ENCODE results near the gene MRPS34.

MRPS34 gene

DNA sequence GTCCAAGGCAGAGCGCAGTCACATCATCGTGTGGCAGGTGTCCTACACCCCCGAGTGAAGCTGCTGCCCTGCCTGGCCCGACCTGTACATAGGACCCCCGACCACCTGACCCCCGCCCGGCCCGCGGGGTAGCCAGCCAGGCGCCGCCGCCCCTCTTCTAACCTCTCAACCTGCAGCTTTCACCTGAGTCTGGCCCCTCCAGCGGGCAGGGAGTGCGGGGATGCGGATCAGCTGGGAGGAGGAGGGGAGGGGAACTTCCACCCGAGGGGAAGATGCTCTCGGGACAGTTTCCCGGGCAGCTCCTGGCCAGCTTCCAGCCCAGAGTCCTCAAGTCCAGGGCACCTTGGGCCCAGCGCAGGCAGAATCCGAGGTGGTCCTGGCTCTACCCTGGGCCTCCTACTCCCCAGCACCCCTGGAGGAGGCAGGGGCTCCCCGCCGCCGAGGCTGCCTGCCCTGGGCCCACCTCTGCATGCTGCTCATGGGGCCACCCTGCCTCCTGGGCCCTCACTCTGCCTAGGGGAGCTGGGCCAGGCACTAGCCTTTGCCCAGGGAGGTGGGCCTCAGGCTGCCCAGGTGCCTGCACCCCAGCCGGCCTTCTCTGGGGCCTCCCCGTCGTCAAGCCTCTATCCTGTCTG is 4.0 kb downstream of the MRPS34 start:
- in situ Hi-C loops (cut with HindIII; ENCODE audit: low pct_unique_long_range_greater_than_20kb, low sequenced_read_pairs), result no loop called here
- TF ChIP-seq JUND (IDR thresholded peaks at IDR 0.05; ENCODE audit: low read depth), result no peak
- DNase-seq (ENCODE audit: low read depth in 1 of 2, low spot score in 1 of 2), result no peak

DNA sequence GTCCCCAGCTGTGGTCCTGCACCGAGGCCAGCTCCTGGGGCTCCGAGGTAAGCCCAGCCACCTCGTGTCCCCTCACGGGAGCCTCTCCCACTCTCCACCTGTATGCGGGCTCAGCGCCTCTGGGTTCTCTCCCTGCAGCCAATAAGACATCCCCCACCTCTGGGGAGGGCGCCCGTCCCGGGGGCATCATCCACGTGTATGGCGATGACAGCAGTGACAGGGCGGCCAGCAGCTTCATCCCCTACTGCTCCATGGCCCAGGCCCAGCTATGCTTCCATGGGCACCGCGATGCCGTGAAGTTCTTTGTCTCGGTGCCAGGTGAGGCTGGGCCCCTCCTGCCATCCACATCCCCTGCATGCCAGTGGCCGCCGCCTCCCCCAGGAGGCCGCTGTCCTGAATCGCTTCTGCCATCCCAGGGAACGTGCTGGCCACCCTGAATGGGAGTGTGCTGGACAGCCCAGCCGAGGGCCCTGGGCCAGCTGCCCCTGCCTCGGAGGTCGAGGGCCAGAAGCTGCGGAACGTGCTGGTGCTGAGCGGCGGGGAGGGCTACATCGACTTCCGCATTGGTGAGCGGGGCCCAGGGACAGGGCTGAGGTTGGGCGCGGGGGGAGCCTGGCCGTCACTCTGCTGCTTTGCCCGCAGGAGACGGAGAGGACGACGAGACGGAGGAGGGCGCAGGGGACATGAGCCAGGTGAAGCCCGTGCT is 4.7 kb downstream of the MRPS34 start:
- in situ Hi-C loops (cut with HindIII; ENCODE audit: low pct_unique_long_range_greater_than_20kb, low sequenced_read_pairs), result no loop called here
- DNase-seq (ENCODE audit: low read depth in 1 of 2, low spot score in 1 of 2), result no peak
- TF ChIP-seq JUND (IDR thresholded peaks at IDR 0.05; ENCODE audit: low read depth), result no peak

DNA sequence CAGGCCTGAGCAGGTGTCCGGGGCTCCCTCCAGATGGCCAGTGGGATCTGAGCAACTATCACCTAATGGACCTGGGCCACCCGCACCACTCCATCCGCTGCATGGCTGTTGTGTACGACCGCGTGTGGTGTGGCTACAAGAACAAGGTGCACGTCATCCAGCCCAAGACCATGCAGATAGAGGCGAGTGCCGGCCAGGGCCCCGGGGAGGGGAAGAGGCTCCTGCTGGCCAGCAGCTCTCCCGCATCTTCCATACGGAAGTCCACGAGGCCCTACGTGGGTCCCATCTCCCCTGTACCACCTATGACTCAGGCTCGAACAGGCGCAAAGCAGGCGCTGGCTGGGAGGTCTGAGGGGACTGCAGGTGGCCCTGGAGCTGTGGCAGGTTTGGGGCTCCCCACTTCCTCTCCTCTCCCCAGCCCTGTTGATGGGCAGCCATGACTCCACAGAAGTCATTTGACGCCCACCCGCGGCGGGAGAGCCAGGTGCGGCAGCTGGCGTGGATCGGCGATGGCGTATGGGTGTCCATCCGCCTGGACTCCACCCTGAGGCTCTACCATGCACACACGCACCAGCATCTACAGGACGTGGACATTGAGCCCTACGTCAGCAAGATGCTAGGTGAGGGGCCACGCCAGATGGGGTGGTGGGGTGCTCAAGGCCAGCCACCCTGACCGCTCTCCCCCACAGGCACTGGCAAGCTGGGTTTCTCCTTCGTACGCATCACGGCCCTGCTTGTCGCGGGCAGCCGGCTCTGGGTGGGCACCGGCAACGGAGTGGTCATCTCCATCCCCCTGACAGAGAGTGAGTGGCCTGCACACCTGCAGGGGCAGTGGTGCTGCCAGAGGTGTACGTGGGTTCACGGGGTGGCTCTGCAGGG is 5.6 kb downstream of the MRPS34 start:
- in situ Hi-C loops (cut with HindIII; ENCODE audit: low pct_unique_long_range_greater_than_20kb, low sequenced_read_pairs), result no loop called here
- no peak for DNase-seq (ENCODE audit: low read depth in 1 of 2, low spot score in 1 of 2)
- TF ChIP-seq JUND (IDR thresholded peaks at IDR 0.05; ENCODE audit: low read depth), result no peak

DNA sequence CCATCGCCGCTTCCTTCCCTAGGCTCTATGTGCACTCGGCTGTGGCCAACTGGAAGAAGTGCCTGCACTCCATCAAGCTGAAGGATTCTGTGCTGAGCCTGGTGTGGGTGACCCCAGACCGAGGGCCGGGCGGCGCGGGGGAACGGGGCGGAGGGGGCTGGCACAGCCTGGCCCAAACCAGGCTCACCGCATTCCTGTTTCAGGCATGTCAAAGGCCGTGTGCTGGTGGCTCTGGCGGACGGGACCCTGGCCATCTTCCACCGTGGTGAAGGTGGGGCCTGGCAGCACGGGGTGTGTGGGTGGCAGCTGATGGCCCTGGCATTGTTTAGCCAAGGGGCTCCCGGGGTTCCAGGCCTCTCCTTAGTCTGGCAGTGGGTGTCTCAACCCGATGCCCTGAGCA is 6.2 kb downstream of the MRPS34 start:
- DNase-seq (ENCODE audit: low read depth in 1 of 2, low spot score in 1 of 2), result no peak
- no peak for TF ChIP-seq JUND (IDR thresholded peaks at IDR 0.05; ENCODE audit: low read depth)
- in situ Hi-C loops (cut with HindIII; ENCODE audit: low pct_unique_long_range_greater_than_20kb, low sequenced_read_pairs), result no loop called here

DNA sequence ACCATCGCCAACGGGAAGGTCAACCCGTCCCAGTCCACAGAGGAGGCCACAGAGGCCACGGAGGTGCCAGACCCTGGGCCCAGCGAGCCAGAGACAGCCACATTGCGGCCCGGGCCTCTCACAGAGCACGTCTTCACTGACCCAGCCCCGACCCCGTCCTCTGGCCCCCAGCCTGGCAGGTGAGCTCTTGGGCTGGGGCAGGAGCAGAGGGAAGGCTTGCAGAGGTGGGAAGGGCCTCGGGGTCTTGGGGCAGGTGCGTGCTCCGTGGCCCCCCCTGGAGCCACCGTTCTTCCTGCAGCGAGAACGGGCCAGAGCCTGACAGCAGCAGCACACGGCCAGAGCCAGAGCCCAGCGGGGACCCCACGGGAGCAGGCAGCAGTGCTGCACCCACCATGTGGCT is 6.7 kb downstream of the MRPS34 start:
- in situ Hi-C loops (cut with HindIII; ENCODE audit: low pct_unique_long_range_greater_than_20kb, low sequenced_read_pairs), result no loop called here
- no peak for DNase-seq (ENCODE audit: low read depth in 1 of 2, low spot score in 1 of 2)
- no peak for TF ChIP-seq JUND (IDR thresholded peaks at IDR 0.05; ENCODE audit: low read depth)

DNA sequence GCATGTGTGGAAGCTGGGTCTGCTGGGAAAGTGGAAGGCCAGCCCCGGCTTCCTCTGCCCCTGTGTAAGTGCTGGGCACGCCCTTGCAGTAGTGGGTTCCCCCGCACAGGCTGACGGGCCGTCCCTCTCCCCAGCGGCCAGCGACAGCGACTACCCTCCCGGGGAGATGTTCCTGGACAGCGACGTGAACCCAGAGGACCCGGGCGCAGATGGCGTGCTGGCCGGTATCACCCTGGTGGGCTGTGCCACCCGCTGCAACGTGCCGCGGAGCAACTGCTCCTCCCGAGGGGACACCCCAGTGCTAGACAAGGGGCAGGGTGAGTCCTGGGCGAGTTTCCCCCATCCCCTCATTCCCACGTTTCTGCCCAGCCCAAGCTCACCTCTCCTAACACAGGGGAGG is 7.1 kb downstream of the MRPS34 start:
- no peak for DNase-seq (ENCODE audit: low read depth in 1 of 2, low spot score in 1 of 2)
- no peak for TF ChIP-seq JUND (IDR thresholded peaks at IDR 0.05; ENCODE audit: low read depth)
- in situ Hi-C loops (cut with HindIII; ENCODE audit: low pct_unique_long_range_greater_than_20kb, low sequenced_read_pairs), result no loop called here

DNA sequence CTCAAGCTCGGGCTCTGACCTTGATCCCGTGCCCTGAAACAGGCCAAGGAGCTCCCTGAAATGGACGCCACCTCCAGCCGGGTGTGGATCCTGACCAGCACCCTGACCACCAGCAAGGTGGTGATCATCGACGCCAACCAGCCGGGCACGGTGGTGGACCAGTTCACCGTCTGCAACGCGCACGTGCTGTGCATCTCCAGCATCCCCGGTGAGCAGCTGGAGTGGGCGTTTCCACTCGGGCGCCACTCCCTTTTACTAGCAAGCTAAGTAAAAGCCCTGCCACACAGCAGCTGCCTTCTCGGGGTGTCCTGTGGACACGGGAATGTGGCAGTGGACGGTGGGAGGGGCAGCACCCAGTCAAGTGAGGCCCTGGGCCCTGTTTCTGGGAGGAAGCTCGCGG is 8.0 kb downstream of the MRPS34 start:
- no peak for TF ChIP-seq JUND (IDR thresholded peaks at IDR 0.05; ENCODE audit: low read depth)
- in situ Hi-C loops (cut with HindIII; ENCODE audit: low pct_unique_long_range_greater_than_20kb, low sequenced_read_pairs), result no loop called here
- DNase-seq (ENCODE audit: low read depth in 1 of 2, low spot score in 1 of 2), result no peak

DNA sequence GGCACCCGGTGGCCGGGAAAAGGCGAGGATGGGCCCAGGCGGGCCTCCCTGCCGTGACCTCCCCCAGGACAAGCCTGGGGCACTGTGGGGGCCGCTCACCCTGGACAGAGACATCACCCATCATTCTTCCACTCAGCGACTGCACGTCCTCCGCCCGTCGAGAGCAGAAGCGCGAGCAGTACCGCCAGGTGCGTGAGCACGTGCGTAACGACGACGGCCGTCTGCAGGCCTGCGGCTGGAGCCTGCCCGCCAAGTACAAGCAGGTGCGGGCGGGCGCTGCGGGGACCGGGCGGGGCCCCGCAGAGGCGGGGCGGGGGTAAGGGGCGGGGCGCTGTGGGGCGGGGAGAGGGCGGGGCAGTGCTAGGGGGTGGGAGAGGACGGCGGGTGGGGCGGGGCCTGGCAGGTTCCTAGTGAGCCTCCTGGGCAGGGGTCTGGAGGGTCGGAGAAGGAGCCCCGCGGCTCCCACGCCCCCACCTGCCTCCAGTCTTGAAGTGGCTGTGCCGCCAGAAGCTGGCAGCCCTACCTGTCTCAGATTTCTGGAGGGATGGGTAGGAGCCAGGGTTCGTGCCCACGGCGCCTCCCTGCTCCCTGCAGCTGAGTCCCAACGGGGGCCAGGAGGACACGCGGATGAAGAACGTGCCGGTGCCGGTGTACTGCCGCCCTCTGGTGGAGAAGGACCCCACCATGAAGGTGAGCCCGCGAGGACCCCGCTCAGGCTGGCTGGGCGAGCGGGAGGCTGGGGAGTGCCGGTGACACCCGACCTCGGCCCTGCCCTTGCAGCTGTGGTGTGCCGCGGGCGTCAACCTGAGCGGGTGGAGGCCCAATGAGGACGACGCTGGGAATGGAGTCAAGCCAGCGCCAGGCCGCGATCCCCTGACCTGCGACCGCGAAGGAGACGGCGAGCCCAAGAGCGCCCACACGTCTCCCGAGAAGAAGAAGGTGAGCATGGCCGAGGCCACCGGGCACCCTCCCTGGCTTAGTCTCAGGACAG is 9.1 kb downstream of the MRPS34 start:
- no peak for DNase-seq (ENCODE audit: low read depth in 1 of 2, low spot score in 1 of 2)
- no peak for TF ChIP-seq JUND (IDR thresholded peaks at IDR 0.05; ENCODE audit: low read depth)
- in situ Hi-C loops (cut with HindIII; ENCODE audit: low pct_unique_long_range_greater_than_20kb, low sequenced_read_pairs), result no loop called here

DNA sequence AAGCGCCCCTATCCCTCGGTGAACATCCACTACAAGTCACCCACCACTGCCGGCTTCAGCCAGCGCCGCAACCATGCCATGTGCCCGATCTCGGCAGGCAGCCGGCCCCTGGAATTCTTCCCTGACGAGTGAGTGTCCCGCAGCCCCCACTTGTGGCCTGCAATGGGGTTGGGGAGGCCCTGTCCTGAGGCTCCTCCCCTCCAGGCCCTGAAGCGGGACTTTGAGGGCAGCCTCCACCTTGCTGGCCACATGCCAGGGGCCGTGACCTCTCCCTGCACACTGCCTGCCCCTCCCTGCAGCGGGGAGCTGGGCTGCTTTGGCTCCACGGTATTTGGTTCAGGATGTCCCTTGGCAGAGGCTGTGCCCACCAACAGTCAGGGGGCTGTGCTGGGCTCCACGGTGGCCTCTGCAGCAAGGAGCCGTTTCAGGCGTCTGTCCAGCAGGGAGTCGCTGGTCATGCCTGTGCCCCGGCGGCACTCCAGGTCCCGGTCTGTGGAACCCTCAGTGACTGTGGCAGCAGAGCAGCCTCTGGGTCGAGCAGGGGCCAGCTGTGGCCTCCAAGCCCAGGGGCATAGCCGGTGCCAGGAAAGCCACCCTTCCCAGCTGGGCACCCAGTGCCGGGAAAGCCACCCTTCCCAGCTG is 9.9 kb downstream of the MRPS34 start:
- in situ Hi-C loops (cut with HindIII; ENCODE audit: low pct_unique_long_range_greater_than_20kb, low sequenced_read_pairs), result no loop called here
- TF ChIP-seq JUND (IDR thresholded peaks at IDR 0.05; ENCODE audit: low read depth), result no peak
- no peak for DNase-seq (ENCODE audit: low read depth in 1 of 2, low spot score in 1 of 2)

DNA sequence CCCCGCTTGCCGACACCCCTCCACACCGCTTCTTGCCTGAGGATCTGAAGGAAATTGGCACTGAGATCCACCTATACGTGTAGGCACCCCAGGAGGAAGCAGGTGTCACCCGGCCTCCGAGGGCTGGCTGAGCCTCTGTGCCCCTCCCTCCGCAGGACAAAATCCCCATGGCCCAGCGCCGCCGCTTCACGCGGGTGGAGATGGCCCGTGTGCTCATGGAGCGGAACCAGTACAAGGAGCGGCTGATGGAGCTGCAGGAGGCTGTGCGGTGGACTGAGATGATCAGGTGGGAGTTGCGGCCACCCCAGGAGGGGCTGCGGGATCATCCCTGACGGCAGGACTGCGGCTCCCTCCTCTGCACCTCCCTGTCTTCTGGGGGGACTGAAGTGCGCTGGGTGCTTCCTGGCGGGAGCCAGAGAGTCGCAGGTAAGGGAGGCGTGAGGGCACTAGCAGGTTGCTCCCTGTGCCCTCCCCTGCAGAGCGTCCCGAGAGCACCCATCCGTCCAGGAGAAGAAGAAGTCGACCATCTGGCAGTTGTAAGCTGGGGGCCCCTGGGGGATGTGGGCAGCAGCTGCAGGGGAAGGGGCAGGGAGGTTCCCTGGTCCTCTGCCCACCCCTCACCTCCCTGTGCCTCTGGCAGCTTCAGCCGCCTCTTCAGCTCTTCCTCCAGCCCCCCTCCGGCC is 10.6 kb downstream of the MRPS34 start:
- in situ Hi-C loops (cut with HindIII; ENCODE audit: low pct_unique_long_range_greater_than_20kb, low sequenced_read_pairs), result no loop called here
- no peak for TF ChIP-seq JUND (IDR thresholded peaks at IDR 0.05; ENCODE audit: low read depth)
- DNase-seq (ENCODE audit: low read depth in 1 of 2, low spot score in 1 of 2), result no peak

DNA sequence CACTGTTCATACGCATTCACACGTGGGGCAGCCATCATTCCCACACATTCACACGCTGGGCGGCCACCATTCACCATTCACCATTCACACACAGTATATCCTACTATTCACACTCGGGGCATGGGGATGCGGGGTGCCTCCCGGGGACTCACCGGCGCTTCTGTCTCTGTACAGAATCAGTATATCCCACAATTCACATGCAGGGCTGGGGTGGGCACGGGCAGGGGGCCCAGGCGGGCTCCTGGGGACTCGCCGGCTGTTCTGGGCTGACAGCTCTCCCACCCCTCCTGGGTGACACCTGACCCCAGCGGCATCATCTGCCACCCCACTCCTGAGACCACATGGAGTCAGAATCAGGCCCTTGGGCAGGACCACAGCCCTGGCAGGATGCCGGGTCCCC is 11.2 kb downstream of the MRPS34 start:
- TF ChIP-seq JUND (IDR thresholded peaks at IDR 0.05; ENCODE audit: low read depth), result no peak
- in situ Hi-C loops (cut with HindIII; ENCODE audit: low pct_unique_long_range_greater_than_20kb, low sequenced_read_pairs), result no loop called here
- no peak for DNase-seq (ENCODE audit: low read depth in 1 of 2, low spot score in 1 of 2)

All from T47D (cell line).